CD4-positive, alpha-beta T cell treated with Interleukin-10 for 1 hour (primary cell): Measurements from ENCODE around the gene SH3GL3.
A peak's percentile ranks its signal among the peaks of the same experiment; 100 is the strongest.

Experiments used
- DNase-seq: peaks from one replicate; pipeline ENCODE4 v3.0.0-alpha.2; 2020

The SH3GL3 gene, protein sequence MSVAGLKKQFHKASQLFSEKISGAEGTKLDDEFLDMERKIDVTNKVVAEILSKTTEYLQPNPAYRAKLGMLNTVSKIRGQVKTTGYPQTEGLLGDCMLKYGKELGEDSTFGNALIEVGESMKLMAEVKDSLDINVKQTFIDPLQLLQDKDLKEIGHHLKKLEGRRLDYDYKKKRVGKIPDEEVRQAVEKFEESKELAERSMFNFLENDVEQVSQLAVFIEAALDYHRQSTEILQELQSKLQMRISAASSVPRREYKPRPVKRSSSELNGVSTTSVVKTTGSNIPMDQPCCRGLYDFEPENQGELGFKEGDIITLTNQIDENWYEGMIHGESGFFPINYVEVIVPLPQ

DNA sequence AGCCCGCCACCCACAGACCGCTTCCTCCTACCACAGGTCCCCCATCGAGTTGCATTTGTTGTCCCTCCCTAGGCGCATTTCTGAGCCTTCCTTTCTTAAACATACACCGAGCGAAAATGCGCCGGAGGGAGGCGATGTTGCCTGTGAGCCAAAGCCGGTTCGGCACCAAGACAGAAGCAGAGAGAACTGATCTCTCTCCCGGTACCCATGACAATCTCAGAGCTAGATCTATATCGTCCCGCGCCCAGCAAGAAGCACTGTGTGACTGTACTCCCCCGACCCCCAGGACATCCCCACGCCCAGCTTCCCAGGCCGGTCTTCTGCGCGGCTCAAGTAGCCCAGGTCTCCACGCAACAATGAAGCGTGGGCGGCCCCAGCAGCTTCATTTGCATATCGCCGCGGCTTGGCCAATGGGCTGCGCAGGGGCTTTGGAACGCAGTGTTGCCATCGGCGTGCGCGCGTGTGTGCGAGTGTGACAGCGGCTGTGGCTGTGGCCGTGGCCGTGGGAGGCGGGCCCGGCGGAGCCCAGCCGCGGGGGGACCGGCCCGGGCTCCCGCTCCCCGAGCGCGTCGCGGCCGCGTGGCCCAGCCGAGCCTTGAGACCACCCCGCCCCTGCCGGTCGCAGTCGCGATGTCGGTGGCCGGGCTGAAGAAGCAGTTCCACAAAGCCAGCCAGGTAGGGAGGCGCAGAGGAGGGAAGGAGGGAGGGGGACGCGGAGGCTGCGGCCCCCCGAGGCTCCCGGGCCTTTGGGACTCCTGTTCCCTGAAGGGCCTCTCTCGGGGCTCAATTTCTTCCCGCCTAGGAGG lies at the start of gene SH3GL3:
Gene SH3GL3 (plus strand): TSS at position 438 of the 806 bp plus-strand sequence. CDS start 193 bp downstream, at position 631.
- DNase-seq = peak; percentile 38

DNA sequence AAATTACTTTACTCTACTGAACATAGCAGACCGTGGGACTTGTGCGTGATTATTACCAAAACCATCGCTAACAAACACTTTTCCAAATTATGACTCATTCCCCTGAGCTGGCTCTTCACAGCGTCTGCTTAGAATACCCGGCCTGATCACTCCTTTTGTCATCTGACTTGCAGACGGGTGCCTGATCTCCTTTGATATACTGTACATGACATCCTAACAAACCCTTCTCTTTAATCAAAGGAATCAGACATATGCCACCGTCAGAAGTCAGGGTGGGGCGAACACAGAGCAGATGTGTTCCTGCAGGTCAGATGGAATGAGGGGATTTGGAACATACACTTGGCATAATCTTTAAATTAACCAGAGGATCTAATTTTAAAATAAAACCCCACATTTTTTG lies 48.5 kb upstream of the SH3GL3 start:
- no peak for DNase-seq

DNA sequence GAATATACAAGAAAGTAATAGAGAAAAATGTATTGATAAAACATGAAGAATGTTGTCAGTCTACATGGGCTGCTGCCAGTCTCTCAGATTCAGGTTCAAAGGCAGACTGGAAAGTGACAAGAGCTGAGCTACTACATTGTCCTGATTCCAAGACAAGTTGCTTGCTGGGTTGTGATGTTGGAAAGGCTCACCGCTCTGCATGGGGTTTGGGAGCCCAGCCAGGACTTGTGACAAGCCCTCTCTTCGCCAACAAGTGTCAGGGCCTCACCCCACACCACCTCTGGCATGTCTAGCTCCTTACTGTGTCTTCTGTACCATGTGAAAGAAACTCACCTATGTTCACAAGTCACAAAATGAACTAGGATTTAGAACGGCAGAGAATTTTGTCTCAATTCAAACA lies 43.0 kb upstream of the SH3GL3 start:
- no peak for DNase-seq

DNA sequence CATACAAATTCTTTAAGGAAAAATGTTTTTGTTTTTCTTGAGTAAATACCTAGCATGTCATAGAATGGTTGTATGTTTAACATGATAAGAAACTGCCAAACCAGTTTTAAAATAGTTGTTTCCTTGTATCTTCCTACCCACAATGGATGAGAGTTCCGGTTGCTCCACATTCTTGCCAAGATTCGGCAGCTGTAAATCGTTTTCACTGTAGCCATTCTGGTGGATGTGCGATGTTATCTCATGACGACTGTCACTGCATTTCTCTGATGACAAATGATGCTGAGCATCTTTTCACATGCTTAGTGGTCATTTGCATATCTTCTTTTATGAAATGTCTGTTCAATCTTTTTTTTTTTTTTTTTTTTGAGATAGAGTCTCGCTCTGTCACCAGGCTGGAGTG lies 36.6 kb upstream of the SH3GL3 start:
- no peak for DNase-seq

DNA sequence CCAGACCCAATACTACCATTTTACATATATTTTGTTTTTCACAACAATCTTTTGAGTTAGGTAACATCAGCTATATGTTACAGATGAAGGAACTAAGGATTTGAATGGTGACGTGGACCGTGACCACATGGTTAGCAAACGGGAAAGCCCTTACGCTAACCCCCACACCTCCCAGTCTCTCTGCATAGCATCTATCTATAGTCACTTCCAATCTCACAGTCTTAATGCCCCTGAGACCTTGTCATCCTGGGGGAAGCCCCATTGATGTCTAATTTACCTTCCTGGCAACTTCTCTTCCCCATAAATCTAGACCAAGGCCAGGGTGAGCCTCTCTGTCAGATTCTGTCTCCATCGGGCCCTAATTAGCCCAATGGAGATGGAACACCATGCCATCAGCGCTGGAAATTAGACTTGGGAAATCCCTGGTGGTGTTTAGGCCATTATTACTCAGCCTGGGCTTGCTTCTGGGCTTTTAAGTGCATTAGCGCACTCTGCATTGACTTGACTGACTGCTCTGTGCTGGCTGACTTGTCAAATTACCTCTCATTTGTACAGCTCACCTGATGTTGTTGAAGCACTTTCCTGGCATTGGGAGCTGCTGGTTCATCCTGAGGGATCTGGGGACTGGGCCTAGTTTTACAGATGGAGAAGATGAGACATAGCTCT lies 34.0 kb upstream of the SH3GL3 start:
- no peak for DNase-seq

DNA sequence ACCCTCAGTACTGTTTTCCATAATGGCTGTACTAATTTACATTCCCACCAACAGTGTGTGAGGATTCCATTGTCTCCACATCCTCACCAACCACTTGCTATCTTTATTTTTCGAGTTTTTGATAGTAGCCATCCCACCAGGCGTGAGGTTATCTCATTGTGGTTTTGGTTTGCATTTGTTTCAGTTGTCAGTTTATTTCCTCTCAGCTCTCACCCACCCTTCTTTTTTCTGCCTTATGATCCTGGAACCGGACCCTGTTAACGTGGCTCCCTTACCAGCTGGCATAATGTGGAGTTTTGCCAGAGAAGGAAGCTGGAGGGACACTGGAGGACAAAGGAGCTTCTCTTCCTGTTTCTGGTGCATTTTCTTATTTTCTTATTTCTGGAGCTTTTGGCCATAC lies 25.1 kb upstream of the SH3GL3 start:
- DNase-seq = no peak

DNA sequence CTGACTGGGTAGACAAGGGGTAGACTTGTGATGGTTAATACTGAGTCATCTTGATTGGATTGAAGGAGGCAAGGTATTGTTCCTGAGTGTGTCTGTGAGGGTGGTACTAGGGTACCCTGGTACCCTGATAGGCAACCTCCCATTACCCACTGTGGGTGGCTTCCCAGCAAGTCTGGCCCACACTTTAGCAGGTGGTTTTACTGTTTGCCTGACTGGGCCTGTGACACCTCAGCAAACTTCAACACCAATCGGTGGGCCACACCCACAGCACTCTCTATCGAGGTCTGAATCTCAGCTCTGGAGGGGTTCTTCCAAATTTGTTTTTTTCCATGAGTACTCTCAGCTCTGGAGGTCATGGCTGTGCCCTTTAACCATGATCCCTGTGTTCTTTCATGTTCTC lies 24.6 kb upstream of the SH3GL3 start:
- DNase-seq = no peak

DNA sequence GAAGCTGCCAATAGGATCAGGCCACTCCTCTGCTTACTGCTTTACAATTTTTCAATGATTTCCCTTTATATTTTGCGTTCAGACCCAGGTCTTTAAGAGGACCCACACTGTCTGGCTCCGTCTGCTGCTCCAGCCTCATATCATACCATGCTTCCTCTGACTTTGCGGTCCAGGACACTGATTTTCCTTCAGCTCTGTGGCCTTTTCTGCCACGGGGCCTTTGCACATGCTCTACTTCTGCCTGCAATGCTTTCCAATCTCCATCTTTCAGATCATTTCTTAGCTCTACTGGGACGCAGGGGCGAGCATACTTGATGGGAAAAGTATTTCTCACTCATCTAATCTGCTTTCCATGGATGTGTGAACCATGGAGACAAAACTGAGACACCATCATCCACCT lies 23.0 kb upstream of the SH3GL3 start:
- no peak for DNase-seq

DNA sequence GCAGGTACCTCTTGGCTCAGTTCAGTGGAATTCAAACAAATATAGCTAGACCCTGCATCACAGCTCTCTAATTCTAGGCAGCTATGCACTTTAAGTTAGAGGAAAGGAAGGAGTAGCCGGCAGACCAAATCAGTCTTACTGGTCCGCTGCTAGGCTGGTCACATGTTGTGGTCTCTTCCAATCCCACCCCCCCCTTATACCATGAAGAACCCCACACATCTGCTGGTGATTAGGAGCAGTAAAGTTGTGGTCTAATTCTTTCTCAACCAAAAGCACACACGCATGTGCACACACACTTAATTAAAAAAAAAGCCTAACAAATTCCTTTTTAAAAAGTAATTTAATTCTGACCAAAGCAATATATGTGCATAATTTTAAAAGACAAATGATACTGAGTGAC lies 16.7 kb upstream of the SH3GL3 start:
- no peak for DNase-seq

DNA sequence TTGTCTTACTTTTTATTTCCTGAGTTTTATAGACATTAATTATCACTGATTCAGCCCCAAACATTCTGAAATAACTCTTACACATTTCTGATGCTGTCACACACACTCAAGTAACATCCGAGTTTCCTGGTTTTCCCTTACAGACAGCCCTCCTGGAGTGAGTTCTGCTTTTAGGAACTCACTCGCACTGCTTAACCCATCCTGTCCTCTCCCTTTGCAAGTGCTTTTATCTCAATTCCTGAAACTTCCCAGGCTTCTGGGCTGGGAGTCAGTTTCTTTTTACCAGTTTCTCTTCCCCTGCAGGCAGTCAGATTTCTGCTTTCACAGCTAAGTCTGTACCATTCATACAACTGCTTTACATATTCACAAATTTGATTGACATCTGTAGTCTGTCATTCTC lies 15.6 kb upstream of the SH3GL3 start:
- DNase-seq = no peak

DNA sequence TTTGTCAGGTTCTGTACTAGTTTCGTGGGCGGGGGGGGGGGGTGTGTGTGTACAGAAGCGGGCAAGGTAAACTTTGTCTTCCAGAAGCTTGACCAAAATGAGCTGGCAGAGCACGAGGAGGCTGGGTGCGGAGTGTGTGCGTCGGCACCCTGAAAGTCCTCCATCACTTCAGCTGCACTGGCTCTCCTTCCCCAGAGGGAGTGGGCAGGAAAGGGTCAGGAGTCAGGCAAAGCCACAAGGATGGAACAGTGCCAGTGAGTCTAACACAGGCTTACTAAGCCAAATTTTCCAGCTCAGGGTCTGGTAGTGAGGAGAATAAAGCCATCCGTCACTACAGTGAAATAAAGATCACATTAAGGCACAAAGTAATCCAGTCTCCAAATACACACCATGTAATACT lies 11.9 kb upstream of the SH3GL3 start:
- no peak for DNase-seq

DNA sequence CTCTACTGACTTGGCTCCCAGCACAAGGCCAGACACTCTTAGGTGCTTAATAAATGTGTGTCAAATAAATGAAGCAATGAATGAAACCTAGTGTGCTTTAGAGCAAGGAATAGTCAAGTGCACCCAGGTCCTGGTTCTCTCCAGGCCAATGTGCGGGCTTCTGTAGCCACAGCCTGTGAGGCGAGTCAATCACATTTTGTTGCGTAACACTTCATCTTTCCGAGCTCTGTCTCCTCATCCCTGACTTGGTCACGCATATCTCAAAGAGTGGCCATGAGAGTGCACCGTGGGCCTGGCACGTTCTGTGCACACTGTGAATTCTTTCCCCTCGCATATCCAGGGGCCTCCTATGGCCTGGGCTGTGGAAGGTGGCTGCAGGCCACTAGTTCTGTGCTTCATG lies 11.4 kb upstream of the SH3GL3 start:
- DNase-seq = no peak

DNA sequence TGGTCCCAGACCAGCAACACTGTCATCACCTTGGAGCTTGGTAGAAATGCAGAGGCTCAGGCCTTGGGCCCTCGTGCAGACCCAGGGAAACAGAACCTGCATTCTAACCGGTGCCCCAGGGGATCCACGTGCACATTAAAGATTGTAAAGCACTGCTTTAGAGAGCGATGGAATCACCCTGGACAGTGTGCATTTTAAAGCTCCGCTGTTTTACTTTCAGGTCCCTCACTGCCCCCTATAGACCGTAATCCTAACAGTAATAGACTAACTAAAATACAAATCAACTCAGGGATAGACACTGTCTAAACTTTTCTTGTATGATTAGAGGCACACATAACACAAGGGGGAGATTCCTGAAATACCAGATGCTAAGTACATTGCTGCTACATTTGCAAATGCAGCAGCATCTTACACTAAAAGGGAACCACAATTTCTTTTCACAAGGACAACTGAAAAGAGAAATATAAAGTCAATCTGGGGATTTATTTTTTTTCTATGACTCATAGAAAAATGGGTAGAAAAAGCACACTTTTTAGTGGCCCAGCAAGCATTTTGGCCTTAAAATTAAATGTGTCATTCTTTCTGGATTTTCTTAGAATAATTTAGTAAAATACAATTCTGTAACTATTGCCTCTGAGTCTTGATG lies 10.5 kb upstream of the SH3GL3 start:
- DNase-seq = no peak

DNA sequence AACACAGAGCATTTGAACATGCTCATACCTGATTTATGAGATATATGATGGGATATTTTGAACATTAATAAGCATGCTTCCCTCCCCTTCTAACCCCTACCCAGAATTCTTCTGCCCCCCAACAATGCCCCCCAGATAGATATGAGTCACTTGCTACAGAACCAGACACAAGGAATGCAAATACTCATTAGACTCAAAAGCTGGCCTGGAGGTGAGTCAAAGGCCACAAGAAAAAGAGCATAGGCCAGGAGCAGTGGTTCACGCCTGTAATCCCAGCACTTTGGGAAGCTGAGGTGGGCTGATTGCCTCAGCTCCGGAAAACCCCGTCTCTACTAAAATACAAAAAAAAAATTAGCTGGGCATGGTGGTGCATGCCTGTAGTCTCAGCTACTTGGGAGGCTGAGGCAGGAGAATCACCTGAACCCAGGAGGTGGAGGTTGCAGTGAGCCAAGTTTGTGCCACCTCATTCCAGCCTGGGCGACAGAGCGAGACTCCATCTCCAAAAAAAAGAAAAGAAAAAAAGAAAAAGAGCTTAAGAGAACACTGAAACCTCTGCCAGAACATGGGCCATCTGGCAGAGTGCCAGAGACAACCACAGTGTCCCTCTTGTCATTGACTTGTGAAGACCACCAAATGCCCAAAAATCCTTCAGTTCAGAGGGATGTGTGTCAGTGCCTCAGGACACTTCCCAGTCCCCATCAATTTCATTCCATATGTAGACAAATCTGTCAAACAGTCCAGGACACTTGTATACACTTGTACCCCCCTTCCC lies 3.9 kb upstream of the SH3GL3 start:
- DNase-seq = no peak

DNA sequence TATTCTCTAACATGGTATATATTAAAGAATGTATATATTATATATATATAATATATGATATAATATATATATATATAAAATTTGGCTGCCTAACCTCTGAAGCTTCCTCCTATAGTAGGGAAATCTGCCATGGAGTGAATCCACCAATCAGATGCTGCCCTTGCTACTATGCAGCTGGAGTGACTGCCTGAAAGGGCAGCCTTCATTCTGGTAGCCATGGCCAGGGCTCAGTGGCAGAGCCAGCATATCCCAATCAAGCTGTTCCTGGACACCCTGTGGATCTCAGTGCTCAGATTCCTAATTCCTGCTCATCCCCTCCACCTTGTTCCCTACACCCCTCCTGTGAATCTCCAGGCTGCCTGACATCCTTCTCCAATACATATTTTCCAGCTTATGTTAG lies 2.2 kb upstream of the SH3GL3 start:
- DNase-seq = no peak

DNA sequence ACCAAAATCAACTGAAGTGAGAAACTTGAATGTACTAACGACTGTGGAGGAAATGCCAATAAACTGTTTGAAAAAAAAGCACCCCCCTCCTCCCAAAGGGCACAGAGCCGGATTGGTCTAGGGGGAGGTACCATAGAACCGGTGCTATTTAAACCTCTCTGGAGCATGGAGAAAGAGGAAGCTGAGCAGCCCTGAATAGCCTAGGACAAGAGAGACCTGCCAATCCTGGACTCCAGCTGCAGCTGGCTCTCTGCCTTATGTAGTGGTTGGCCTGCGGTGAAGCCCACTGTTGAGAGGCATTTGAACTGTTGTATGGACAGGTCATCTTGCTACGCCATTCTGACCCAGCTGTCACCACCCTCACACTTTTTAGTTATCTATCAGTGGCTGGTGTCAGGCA lies 1.5 kb upstream of the SH3GL3 start:
- no peak for DNase-seq

DNA sequence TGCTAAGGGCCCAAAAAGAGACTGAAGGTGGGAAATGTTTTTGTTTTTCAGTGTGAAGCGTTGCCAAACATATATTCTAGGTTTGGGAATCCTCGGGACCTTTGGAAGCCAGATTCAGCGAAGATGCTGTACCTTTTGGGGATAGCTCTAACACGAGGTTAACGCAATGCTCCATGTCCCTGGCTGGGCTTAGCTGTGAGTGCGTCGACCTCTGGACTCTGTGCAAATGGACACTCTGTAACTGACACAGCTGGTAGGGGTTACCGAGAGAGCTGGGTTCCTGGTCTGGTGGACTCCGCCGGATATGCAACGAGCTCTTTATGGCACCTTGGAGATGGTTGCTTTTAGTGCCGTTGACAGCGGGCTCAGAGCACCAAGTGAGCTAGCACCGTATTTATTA lies 724 bp upstream of the SH3GL3 start:
- DNase-seq = no peak

DNA sequence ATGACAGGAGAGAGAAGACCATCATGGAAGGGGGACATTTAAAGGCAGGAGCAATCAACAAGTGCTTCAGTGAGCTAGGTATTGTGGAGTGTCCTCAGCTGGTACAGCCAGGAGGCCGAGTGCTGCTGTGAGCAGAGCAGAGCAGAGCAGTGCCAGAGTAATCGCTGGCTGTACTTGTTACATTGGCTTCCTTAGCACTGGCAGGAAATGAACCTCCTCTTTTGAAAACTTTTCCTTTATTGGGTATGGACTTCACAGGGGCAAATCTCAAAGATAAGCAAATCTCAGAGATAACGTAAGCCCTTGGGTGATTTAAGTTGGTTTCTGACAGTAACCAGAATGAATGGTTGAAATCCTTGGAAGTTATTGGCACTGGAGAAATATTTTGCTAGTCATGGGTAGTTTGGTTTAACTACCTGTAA lies 2.1 kb downstream of the SH3GL3 start:
- DNase-seq = no peak

DNA sequence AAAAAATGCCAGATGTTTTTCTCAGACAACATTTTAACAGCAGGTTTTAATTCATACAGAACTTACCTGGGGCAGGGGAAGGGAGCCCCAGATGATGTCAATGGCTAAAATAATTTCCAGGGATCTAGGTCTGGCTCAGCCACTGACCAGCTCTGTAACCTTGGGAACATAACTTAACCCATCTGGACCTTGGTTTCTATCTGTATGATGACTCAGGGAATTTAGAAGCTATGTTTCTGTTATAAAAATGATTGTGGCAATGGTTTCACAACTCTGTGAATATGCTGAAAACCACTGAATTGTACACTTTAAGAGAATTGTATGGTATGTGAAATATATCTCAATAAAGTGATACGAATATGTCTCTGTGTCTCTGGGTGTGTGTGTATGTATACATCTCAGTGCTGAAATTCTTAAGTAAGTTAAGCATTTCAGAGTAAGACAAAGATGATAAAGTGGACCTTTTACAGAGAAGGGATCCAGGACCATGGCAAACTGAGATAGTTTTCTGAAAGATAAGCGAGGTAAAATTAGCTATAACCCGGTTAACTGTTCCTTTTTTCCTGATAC lies 2.9 kb downstream of the SH3GL3 start:
- DNase-seq = no peak

DNA sequence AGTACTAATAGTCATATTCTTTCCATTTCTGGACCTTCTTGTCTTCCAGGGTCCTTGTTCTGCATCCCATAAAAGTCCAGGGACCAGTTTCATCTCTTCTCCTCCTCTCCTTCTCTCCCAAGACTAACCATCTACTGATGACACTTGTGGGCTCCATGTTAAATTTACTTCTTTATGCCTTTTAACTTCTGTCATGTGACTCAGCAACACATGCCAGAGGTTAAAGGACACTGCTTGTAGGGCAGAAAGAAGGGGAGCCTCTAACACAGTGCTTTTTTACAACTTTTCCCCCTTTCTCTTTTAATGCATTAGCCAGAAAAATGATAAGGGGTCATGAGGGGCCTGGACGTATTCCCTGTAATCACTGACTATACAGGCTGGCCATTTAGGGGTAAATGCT lies 10.0 kb downstream of the SH3GL3 start:
- no peak for DNase-seq

DNA sequence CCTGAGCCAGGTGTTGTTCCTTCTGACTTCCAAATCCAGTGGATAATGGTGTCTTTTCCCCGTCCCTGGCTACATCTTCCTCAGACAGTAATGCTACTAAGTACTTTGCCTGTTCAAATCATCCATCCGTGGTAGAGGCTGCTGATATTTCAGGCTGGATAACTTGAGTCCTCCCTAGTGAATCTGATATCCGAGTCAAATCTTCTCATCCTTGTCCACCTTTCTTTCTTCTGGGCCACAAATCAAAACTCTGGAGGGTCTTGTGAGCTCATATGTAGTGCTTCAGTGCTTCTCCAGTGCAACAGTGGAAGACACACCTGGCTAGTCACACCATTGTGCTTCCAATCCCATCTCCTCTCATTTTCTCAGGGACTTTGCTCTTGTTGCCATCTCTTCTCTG lies 11.2 kb downstream of the SH3GL3 start:
- DNase-seq = no peak

DNA sequence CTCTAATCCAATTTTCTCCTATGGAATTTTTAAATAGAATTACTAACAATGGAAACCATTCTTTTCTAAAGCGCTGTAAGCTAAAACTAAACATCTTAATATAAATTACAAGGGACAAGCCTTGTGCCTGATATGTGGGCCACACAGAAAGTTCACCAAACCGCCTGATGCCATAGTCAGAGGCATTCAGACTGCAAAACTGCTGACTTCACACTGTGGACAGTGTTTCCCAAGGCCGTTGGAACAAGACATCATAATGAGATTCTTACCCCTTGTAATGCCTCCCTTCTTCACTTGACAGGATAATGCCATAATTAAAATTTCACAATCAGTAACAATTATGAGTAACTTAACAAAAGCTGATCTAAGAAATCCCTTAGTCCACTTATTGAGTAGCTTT lies 14.9 kb downstream of the SH3GL3 start:
- no peak for DNase-seq
